ENCODE measurements around the gene HECTD1.
"Not testable (repeated sequence)": the region's sequence is repeated elsewhere in the genome, so short reads cannot be mapped to it uniquely, and the experiment has no call there.

Gene HECTD1

DNA sequence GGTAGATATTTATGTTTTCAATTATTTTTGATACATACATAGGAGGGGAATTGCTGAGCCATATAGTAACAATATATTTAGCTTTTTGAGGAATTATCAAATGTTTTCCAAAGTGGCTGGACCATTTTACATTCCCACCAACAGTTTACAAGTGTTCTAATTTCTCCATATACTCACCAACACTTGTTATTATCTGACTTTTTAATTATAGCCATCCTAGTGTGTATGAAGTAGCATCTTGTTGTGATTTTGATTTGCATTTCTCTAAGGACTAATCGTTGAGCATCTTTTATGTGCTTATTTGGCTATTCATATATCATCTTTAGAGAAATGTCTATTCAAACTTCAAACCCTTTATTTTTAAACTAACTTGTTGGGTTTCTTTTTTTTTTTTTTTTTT lies 17.2 kb upstream of the HECTD1 start:
- no peak for DNase-seq

DNA sequence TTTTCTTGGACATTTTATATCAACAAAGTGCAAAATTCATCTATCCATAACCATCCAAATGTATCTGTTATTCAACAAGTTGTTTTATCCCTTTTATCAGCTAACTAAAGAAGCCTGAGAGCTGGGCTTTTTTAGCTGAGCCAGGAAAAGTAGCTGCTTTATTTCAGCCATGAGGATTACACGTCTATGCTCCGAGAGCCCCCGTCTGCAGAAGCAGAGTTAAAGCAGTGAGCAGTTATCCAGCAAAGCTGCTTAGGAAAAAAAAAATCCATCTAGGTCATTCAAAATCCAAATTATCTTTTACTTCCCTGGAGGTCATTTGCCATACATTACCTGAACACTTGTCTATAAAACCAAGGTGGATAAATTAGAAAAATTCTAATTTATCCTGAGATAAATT lies 15.7 kb upstream of the HECTD1 start:
- DNase-seq = no peak

DNA sequence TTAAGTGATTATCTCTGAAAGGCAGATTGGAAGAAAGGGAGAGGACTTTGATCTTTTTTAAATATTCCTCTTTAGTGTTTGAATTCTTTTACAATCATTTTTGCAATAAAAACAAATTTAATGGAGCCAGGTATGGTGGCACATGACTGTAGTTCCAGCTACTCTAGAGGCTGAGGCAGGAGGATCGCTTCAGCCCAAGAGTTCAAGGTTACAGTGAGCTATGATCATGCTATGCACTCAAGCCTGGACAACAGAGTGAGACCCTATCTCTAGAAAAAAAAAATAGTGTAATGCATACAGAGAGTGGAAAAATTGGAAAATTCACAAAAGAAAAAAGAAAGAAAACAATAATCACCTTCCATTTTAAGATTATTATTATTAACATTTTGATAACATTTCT lies 15.2 kb upstream of the HECTD1 start:
- DNase-seq = no peak

DNA sequence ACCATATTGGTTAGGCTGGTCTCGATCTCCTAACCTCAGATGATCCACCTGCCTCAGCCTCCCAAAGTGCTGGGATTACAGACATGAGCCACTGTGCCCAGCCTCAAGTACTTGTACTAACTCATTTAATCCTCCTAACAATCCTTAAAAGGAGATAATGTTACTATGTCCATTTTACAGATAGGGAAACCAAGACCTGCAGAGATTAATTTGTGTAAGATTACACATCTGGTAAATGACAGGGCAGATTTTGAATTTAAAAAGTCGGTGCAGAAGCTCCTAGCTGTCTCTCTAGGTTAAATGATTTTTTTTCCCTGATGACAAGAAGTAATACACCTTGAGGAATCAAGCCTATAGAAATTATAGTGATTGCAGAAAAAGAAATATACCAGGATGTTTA lies 13.7 kb upstream of the HECTD1 start:
- no peak for DNase-seq

DNA sequence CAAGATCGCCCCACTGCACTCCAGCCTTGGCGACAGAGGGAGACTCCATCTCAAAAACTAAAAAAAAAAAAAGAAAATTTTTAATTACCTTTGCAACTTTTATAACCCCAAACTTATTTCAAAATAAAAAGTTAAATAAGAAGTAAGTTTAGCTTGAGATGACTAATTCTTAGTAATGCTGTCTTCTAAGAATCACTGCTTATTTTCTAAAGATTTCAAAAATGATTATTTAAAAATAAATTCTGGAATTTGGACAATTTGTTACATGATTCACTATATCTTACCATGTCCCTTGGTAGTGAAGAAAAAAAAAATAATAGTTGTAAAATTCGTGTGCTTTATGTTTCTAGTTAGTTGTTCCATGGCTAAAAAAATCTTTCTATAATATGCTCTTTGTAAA lies 11.6 kb upstream of the HECTD1 start:
- no peak for DNase-seq

DNA sequence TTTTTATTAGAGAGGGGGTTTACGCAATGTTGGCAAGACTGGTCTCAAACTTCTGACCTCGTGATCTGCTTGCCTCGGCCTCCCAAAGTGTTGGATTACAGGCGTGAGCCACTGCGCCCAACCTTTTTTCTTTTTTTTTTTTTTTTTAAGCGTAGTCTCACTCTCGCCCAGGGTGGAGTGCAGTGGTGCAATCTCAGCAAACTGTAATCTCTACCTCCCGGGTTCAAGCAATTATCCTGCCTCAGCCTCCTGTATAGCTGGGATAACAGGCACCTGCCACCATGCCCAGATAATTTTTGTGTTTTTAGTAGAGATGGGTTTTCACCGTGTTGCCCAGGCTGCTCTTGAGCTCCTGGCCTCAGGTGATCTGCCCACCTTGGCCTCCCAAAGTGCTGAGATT lies 8.8 kb upstream of the HECTD1 start:
- no peak for DNase-seq

DNA sequence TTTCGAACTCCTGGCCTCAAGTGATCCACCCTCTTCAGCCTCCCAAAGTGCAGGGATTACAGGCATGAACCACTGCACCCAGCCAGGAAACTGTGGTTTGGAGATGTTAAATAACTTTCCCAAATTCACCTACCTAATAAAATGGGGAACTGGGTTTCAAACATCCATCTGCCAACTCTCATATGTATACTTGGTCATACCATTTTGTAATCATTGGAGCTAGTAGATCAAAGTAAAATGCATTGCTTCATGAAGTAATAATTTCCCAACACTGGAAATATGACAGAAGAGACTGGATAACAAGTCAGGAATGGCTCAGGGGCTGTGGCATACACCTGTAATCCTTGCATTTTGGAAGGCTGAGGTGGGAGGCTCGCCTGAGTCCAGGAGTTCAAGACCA lies 5.3 kb upstream of the HECTD1 start:
- no peak for DNase-seq

DNA sequence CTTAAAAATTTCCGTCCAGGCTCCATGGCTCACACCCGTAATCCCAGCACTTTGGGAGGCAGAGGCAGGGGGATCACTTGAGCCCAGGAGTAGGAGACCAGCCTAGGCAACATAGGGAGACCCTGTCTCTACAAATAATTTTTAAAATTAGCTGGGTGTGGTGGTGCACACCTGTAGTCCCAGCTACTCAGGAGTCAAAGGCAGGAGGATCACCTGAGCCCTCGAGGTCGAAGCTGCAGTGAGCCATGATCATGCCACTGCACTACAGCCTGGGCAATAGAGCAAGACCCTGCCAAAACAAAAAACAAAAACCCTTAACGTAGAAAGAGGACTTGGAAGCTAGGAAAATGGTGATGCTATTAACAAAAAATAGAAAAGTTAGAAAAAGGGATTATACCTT lies 2.0 kb upstream of the HECTD1 start:
- DNase-seq = no peak

DNA sequence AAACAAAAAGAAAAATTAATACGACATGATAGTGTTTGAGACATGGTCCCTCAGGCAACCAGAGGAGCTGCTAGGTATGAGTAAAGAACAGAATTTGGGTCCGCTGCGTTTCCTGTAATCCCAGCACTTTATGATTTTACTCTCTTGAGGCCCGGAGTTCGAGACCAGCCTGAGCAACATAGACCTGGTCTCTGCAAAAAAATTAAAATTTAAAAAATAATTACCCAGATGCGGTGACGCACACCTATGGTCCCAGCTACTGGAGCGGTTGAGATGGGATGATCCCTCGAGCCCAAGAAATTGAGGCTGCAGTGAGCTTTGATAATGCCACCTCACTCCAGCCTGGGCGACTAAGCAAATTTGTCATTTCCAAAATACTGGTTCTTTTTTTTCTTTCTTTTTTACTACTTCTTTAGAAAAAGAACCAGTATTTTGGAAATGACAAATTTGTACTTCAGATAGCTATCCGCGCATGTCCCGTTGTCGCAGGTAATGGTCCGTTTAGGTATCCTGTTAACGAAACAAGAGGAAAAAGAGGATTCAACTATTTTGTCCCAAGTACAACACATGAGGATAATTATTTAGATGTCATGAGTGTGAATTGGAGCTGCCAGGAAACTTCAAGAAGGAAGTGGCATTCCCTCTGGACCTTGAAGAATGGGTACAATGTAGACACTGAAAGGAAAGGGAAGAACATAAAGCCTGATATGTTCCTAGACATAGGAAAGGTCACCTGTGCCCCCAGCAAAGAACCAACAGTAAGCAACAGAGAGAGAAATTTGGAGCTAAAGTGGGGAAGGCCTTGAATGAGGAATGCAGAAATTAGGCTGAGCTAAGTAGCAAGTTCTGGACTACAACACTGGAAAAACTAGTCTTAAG lies 1.2 kb upstream of the HECTD1 start:
- DNase-seq = no peak

DNA sequence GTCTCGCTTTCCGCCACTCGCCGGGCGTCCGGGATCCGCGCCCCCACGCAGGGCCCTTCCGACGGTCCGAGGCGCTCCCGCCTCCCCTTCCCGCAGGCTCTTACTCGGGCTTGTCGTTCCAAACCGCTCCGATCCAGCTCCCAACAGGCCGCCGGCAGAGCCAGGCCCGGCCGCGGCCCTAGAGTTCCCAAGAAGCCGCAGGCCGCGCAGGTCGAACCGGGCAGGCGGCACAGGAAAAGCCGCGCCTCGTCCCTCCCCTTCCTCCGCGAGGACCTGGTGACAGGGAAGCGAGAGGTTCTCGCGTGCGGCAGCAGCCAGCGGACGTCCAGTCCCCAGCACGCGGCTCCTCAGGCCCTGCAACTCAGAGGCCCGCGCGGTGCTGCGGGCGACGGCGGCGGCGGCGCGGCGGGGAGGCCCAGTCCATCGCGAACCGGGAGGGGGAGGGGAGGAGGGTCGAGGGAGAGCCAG lies 272 bp downstream of the HECTD1 start:
- no peak for DNase-seq

DNA sequence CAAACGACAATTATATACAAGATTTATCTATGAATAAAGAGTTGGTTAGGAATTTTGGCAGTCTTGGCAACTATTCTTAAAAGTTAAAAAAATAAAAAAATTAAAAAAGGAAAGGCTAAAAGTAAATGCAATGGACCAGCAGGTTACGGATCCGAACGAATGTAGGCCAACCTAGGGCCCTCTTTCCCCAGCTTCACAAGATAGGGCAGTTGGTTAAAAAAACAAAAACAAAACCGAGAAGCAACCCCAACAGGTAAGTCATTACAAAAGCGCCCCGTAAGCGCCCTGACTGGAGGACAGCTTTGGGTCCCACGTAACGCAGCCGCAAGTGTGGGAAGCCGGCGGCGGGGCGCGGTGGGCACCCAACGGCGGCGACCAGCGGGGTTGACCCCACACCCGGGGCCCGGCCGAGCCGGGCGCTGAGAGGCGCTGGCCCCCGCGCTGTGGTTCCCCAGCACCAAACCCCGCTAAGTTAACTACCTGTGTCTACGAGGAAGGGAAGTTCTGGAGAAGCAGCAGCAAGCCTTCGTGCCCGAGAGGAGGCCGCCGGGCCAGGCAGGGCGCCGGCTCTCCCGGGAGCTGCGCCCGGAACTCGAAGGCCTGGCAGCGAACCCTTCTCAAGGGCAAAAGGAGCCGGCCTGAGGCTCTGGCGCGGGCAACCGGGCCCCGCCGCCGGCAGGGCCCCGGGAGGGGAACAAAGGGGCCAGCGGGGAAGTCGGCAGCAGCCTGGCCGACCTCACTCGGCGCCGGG lies 882 bp downstream of the HECTD1 start:
- DNase-seq = no peak

DNA sequence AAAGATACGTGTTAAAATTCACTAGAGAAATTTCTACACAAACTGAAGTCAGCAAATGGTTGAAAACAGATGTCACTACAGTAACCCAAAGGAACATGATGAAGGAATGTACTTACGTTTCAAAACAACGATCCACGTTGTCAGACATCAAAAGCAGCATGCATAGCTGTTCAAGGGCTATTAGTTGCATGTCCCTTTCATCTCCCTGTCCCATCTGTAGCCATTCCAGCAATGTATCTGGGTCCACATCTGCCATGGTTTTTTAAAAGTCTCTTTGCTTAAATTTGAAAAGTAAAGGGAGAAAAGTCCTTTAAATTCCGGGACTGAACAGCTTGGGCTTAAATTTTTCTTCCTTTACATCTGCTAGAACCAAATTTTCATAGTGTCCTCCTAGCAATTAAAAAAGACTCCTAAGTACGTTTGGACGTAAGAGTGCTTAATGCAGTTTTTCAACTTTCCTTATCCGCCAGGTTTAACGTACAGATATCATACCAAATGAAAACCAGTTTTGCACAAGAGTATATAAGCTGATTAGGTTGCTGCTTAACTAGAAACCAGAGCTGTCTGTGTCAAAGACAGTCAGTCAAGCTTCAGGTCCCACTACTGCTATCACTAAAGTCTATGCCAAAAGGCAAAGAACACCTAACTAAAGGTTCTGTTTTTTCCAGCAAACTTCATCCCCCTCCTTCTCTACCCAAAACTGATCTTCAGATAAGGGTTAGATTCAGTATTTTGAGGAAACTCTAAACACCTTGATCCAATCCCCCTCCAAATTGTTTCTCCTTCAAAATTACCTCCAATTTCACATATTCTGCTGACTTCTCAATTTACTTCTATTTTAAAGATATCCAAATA lies 1.7 kb downstream of the HECTD1 start:
- DNase-seq = peak; percentile 62

DNA sequence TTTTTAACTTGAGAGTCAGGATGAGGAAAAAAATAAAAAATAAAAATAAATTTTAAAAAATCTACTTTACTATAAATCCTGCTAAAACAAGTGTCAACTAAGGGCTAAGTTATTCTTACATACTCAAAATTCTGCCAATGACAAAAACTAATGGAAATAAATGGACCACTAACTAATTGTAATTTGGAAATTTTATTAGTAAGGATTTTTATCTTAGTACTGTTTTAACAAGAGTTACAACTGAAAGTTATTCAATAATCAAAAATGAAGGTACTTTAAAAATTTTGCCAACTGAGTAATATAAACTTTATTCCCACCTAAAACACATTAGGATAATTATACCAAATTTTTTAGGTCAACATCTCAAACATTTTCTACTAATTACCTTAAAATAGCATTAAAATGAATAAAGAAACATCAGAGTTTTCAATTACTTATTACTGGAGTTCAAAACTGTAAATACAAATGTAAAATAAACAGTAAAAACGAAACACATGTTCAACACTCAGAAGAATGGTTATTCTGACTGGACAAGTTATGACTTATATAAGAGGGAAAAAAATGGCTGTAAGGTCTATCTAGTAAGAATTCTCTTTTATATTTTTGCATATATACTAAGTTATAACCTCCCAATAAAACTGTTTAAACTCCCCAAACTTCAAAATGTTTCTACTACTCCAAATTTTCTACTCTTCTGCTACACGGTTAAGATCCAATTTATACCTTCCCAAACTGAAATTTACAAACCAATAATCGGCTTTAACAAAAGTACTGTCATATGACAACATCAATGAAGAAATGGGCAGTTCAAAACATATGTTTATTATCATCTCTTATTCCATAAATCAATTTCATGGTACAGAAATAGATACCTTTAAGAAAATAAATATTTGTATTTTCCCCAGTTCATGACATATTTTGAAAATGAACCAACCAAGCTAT lies 2.7 kb downstream of the HECTD1 start:
- no peak for DNase-seq

DNA sequence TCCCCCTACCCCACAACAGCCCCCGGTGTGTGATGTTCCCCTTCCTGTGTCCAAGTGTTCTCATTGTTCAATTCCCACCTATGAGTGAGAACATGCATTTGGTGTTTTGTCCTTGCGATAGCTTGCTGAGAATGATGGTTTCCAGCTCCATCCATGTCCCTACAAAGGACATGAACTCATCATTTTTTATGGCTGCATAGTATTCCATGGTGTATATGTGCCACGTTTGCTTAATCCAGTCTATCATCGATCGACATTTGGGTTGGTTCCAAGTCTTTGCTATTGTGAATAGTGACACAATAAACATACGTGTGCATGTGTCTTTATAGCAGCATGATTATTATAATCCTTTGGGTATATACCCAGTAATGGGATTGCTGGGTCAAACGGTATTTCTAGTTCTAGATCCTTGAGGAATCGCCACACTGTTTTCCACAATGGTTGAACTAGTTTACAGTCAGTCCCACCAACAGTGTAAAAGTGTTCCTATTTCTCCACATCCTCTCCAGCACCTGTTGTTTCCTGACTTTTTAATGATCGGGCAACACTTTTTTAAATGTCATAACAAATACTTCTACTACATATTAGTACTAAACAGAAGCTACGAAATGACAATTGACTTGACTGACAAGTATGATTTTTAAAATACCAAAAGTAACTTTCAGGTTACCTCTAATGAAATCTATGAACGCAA lies 3.5 kb downstream of the HECTD1 start:
- not testable (repeated sequence) for DNase-seq

DNA sequence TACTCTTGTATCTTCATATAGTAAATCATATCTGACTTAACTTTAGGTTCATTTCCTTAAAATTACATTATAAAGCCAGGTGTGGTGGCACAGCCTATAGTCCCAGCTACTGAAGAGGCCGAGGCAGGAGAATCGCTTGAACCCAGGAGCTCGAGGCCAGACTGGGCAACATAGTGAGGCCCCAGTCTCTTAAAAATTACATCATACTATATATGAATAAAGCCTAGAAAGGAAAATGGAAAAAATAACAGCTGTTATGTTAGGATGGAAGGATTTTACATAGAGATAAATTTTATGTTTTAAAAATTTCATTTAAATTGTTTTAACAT lies 4.2 kb downstream of the HECTD1 start:
- no peak for DNase-seq

DNA sequence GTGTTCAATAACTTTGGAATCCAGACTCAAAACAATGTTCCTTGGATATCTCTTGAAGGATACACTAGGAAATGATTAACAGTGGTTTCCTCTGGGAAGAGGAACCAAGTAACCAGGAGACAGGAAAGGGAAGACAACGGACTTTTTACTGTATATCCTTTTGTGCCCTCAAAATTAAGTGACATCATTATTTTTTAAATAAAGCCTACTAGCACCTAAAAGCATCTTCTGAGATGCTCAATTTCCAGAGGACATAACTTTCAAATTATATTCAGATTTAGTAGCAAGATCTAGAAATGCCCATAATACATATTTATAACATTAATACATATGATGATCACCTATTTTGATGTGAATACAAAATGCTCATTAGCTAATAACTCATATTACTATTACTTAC lies 6.5 kb downstream of the HECTD1 start:
- DNase-seq = no peak

DNA sequence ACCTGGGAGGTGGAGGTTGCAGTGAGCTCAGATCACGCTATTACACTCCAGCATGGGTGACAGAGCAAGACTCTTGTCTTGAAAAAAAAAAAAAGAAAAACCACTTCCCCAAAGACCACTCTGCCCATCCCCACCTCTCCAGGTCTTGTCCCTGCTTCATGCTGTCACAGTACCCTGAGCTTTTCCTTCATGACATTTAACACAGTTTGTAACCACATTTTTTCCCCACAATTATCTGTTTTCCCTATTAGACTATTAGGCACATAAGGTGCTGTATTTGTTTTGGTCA lies 6.9 kb downstream of the HECTD1 start:
- DNase-seq = no peak

DNA sequence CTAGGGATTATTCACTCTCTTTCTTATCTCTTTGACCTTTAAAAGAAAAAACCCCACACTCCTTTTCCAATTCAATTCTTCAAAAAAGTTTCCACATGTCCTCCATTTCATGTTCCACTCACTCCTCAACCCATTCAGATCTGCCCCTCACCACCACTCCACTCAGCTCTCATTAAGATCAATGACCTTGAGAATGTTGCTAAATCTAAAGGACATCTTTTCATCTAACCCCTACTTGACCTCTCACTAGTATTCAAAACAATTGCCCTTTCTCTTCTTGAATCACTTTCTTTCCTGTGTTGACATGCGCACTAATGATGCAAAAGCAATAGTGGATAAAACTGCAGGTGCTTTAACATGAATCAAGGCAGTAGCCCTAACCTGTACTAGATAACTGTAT lies 9.9 kb downstream of the HECTD1 start:
- DNase-seq = peak; percentile 6

DNA sequence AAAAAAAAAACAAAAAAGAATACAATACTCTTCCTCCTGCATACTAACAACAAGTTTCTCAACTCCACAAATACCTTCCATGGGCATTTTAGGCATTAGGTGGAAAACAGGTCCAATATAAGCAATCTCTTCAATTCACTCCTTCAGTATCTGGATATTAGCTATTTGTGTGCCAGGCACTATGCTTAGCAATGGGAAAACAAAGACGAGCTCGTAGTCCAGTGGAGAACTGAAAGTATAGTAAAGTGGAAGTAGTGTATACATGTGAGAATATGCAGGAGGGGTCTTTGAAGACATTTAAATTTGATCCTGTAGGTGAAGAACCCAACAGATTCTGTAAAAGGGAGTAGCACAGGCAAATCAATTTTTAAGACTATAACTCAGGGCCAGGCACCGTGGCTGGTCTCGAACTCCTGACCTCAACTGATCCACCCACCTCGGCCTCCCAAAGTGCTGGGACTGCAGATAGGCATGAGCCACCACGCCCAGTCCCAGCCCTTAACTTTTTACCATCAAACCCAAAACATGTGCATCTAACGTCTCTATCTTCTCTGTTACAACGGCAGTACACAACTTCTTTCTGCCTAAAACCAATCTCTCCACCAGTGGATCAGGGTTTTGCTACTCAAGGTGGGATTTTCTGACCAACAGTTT lies 10.6 kb downstream of the HECTD1 start:
- no peak for DNase-seq

DNA sequence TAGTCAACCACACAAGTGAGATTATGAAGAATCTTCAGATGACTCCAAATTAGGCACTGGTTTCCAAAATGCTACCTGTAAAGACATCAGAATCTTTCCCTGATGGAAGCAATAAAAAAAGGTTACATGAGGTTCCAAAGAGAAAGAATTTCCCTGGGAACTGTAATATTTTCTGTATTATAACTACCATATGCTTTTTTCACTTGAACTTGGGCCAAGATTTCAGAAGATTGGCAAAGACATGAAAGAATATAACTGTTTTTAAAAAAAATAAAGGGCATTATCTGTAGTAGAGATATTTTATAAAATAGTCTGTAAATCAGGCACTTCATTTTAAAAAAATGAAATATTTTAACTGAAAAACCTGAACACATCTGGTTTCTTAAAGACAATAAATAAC lies 12.9 kb downstream of the HECTD1 start:
- peak; percentile 19 for DNase-seq

DNA sequence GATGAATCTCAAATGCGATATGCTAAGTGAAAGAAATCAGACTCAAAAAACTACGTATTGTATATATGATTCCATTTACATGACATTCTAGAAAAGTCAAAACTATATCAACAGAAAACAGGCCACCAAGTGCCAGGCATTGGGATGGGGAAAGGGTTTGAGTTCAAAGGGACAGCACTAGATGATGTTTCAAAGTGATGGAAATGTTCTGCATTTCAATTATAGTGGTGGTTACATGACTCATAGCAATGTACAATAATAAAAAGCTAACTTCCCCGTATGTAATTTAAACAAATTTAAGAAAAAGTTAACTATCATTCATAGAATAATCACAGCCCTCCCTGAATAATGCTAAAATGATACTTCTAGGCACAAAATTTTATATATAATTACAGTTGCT lies 13.5 kb downstream of the HECTD1 start:
- no peak for DNase-seq

Measured in eye (tissue), 1 donor.